Measurements from ENCODE around the gene SHLD1.
A peak's percentile ranks its signal among the peaks of the same experiment; 100 is the strongest.

SHLD1 gene

GRCh38 chr20:5855939-5856338, 105.7 kb downstream of the SHLD1 start:
- DNase-seq, result no peak

GRCh38 chr20:5859608-5860007, 109.4 kb downstream of the SHLD1 start:
- DNase-seq, result no peak

GRCh38 chr20:5862703-5863039, 112.5 kb downstream of the SHLD1 start:
- DNase-seq, result peak; percentile 21

DNA sequence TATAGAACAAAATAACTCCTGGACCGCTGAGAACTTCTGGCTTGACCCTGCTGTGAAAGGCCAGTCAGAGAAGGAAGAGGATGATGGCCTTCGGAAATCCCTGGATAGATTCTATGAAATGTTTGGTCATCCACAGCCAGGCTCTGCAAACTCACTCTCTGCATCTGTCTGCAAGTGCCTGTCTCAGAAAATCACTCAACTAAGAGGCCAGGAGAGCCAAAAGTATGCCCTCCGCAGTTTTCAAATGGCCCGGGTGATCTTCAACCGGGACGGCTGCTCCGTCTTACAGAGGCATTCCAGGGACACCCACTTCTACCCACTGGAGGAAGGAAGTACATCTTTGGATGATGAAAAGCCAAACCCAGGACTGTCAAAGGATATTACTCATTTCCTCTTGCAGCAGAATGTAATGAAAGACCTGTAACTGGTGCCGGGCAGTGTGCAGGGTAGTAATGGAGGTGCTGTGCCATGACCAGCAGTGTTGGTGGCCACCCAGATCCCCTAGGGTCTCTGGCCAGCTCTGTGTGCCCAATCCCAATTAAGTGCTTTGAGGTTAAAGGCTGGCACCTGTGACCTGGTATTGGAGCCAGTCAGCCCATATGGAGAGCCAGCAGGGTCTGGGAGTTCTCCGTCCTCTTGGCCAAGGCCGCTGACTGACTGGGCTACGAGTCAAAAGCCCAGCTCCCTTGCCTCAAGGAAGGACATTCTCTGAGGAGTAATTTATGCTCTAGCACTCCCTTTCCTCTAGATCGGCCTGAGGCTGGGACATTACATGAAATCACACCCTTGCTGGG, 113.0 kb downstream of the SHLD1 start:
- peak; percentile 84 for DNase-seq

DNA sequence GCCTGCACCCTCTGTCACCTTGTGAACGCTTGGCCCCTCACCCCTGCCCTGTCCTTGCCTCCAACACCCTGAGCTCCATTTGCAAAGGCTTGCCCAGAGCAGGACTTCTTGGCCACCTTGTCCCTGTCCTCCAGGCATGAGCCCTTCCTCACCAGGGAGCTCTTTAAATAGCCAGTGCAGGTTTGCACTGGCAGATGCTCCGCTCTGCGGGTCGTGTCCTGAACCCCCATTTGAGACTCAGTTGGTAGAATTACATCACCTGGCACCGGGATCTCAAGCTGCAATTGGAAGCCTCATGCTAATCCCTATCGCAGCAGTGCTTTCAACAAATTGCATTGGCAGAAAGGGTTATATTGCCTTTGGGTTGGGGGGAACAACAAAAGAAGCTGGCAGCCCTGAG, 114.2 kb downstream of the SHLD1 start:
- no peak for DNase-seq

- DNase-seq, result peak; percentile 40
These were observed 114.8 kb downstream of the SHLD1 start for GRCh38 chr20:5864873-5865587.

- DNase-seq, result no peak
These were observed 115.4 kb downstream of the SHLD1 start for GRCh38 chr20:5865604-5866003.

- DNase-seq, result no peak
These were observed 120.4 kb downstream of the SHLD1 start for GRCh38 chr20:5870568-5870981.

DNA sequence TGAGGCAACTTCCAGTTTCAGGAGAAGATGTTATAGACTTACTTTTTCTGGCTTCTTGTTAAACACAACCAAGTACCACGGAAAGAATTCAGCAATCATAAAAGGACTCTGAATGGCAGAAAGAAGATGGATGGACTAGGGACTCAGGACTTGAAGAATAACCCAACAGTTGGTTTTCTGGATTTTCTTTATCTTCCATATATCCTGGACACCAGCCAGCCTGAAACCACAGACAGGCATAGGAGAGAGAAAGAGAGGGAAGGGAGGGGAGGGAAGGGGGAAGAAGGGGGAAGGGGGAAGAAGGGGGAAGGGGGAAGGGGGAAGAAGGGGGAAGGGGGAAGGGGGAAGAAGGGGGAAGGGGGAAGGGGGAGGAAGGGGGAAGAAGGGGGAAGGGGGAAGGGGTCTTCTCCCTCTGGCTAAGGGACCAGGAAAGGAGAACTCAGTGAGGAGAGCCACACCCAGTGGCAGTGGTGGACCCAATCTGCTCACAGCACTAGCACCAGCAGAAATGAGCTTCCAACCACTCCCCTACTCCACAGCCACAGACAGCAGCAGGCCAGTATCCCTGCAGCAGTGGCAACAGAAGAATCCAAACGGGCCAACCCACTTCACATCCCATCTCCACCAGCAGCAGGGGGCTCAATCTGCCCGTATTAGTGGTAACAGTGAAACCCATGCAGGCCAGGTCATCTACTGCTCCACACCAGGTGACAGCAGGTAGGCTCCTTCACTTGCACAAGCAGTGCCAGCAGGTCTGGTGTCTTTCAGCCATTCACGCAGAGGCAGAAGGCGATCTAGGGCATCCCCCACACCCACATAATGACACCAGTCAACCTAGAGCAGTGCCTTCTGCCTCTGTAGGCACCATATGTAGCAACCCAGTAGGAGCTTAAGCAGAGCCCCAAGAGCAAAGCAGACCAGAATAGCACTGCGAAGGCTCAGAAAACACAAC, 121.5 kb downstream of the SHLD1 start:
- DNase-seq, result no peak

- no peak for DNase-seq
These were observed 126.9 kb downstream of the SHLD1 start for GRCh38 chr20:5877128-5877527.

GRCh38 chr20:5880326-5880725, 130.1 kb downstream of the SHLD1 start:
- DNase-seq, result no peak

- no peak for DNase-seq
These were observed 131.5 kb downstream of the SHLD1 start for GRCh38 chr20:5881703-5882102.

DNA sequence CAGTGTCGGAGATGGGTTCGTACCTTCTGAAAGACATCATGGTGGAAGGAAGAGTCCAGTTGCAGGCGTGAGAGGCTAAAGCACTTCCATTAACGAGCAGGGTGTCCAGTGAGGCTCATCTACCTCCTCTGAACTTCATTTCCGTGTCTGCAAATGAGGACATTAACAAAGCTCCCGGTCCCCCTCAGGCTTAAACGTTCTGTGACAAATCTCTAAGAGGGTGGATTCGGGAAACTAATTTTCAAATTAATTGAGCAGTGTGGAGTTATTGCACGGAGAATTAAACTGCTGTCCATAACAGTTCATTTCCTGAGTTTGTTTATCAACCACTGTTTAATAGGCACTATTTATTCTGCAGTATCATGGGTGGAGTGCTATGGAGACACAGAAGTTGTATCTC, 132.0 kb downstream of the SHLD1 start:
- DNase-seq, result no peak

GRCh38 chr20:5884465-5885335, 134.5 kb downstream of the SHLD1 start:
- no peak for DNase-seq

DNA sequence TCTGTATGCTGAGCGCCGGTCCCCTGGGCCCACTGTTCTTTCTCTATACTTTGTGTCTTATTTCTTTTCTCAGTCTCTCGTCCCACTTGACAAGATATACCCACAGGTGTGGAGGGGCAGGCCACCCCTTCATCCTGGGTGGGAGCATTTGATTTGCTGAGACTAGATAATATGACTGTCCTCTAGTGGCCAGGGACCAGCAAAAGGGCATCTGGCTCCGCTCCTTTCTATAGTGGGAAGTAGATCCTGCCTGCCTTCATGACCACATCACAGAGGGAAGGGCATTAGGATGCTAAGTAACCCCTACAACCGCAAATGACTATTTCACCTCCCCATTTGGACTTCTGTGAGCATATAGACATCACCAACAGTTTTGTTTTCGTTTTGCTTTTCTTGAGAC, 135.7 kb downstream of the SHLD1 start:
- no peak for DNase-seq

GRCh38 chr20:5886788-5887187, 136.6 kb downstream of the SHLD1 start:
- DNase-seq, result no peak

GRCh38 chr20:5887386-5887785, 137.2 kb downstream of the SHLD1 start:
- DNase-seq, result no peak

- peak; percentile 13 for DNase-seq
These were observed 137.8 kb downstream of the SHLD1 start for GRCh38 chr20:5888041-5888440.

- no peak for DNase-seq
These were observed 140.7 kb downstream of the SHLD1 start for GRCh38 chr20:5890773-5891441.

- DNase-seq, result no peak
These were observed 142.9 kb downstream of the SHLD1 start for GRCh38 chr20:5893052-5893451.

DNA sequence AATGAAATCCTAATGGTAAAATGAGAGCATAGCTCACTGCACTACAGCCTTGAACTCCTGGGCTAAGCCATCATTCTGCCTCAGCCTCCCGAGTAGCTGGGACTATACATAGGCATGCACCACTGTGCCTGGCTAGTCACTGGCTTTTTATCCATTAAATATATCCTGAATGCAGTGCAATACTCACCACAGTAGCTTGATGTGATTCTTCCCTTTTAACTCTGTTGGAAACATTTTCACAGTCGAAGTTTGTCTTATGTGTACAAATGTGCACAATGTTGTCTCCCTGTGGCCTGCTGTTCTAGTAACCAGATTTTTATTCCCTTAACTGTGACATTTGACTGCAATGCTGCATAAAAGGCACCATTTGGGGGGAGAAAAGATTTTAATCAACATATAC, 143.4 kb downstream of the SHLD1 start:
- DNase-seq, result no peak

- peak; percentile 82 for DNase-seq
These were observed 145.4 kb downstream of the SHLD1 start for GRCh38 chr20:5895626-5896025.
